ENCODE data around the gene CPNE8.

The CPNE8 gene

DNA sequence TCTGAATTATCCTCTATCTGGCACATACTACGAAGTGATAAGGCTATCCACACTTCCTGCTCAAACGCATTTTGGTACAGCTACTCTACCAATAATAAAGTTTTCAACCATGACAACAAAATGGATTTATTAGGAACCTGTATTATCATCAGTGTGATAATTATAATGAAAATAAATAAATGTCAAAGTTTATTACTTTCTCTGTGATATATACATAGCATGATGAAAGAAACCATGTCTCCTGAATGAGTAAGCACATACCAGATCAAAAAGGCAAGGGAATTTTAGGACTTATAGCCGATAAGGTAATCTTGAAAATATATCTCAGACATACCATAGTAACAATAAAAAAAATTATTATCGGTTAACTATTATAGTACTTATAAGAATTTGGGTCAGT, 61.1 kb downstream of the CPNE8 start:
- Histone ChIP-seq H3K27me3 (replicated peaks) (no peaks in the 10 kb centered on the region), H3K36me3 (replicated peaks) (no peaks in the 10 kb centered on the region), H3K4me3 (ENCODE audit: low read depth, low read length) (no peak overlapping the region), H3K27ac (no peak overlapping the region)
- TF ChIP-seq, protein P1, sequence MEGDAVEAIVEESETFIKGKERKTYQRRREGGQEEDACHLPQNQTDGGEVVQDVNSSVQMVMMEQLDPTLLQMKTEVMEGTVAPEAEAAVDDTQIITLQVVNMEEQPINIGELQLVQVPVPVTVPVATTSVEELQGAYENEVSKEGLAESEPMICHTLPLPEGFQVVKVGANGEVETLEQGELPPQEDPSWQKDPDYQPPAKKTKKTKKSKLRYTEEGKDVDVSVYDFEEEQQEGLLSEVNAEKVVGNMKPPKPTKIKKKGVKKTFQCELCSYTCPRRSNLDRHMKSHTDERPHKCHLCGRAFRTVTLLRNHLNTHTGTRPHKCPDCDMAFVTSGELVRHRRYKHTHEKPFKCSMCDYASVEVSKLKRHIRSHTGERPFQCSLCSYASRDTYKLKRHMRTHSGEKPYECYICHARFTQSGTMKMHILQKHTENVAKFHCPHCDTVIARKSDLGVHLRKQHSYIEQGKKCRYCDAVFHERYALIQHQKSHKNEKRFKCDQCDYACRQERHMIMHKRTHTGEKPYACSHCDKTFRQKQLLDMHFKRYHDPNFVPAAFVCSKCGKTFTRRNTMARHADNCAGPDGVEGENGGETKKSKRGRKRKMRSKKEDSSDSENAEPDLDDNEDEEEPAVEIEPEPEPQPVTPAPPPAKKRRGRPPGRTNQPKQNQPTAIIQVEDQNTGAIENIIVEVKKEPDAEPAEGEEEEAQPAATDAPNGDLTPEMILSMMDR (IDR thresholded peaks at IDR 0.05; ENCODE audit: low read depth, low read length, missing control alignments) = no peak
- in situ Hi-C loops (cut with HindIII; ENCODE audit: low pct_ligation_motif_present, low sequenced_read_pairs) = no loop called here
- no peak for DNase-seq

DNA sequence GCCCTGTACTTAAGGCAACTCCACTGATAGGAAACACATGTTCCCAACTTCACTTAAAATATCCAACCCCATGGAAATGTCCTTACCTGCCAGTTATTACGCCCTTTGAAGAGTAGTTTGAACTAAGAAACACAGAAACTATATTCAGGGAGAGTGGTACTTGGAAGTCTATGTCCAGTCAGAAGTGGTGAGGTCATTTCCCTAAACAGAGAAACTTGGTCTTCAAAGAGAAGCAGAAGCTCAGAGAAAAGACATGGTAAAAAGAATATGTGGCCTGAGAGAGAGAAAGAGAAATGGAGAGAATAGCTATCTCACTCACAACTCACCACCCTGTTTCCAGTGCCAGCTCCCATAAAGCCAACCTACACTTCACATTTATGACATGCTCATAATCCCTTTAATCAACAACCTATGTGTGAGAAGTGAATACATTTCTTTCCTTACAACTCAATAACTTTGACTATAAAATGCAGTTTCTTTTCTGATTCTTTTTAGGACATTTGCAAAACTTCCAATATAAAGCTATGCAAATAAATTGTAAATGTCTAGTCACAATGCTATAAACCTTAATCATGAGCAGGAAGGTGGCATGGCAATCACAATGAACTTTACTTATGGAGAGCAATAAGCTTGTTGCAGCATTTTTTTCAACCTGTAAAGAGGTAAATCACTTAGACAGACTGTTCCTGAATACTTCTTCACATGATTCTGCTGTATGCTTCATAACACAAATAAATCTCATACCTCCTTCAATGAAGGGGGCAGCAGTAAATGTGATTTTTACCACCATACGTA, 67.1 kb downstream of the CPNE8 start:
- TF ChIP-seq, protein P1 (IDR thresholded peaks at IDR 0.05; ENCODE audit: low read depth, low read length, missing control alignments) = no peak
- Histone ChIP-seq H3K4me3 (ENCODE audit: low read depth, low read length) (no peak overlapping the region), H3K27ac (no peak overlapping the region), H3K36me3 (replicated peaks) (no peaks in the 10 kb centered on the region), H3K27me3 (replicated peaks) (no peaks in the 10 kb centered on the region)
- no peak for DNase-seq
- in situ Hi-C loops (cut with HindIII; ENCODE audit: low pct_ligation_motif_present, low sequenced_read_pairs) = no loop called here

GRCh38 chr12:38831715-38832114, 73.7 kb downstream of the CPNE8 start:
- in situ Hi-C loops (cut with HindIII; ENCODE audit: low pct_ligation_motif_present, low sequenced_read_pairs) = no loop called here
- TF ChIP-seq, protein P1 (IDR thresholded peaks at IDR 0.05; ENCODE audit: low read depth, low read length, missing control alignments) = no peak
- Histone ChIP-seq H3K27ac (no peak overlapping the region), H3K36me3 (replicated peaks) (no peaks in the 10 kb centered on the region), H3K27me3 (replicated peaks) (no peaks in the 10 kb centered on the region), H3K4me3 (ENCODE audit: low read depth, low read length) (no peak overlapping the region)
- no peak for DNase-seq

DNA sequence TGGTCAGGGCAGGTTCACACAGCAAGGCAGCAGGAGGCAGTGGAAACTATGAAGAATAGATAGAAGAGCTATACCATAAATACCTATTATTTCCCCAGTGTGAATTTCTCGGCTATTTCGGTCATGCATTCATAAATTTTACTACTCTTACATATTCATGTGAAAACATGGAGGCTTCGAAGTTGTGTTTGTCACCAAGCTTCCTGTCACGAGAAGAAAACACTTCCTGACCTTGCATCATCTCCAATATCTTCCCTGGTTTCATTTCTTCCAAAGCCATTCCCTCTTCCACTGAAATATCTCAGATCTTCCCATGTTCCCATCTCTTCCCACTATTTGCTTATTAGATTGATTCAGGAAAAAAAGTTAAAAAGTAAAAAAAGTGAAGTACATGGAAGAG, 80.4 kb downstream of the CPNE8 start:
- H3K27ac ChIP-seq = no peak overlapping the region
- TF ChIP-seq, protein P1 (IDR thresholded peaks at IDR 0.05; ENCODE audit: low read depth, low read length, missing control alignments) = no peak
- in situ Hi-C loops (cut with HindIII; ENCODE audit: low pct_ligation_motif_present, low sequenced_read_pairs) = no loop called here
- H3K36me3 ChIP-seq (replicated peaks) = no peaks in the 10 kb centered on the region
- H3K27me3 ChIP-seq (replicated peaks) = no peaks in the 10 kb centered on the region
- no peak overlapping the region for H3K4me3 ChIP-seq (ENCODE audit: low read depth, low read length)
- DNase-seq = no peak

GRCh38 chr12:38823738-38824137, 81.7 kb downstream of the CPNE8 start:
- TF ChIP-seq, protein P1 (IDR thresholded peaks at IDR 0.05; ENCODE audit: low read depth, low read length, missing control alignments) = no peak
- H3K36me3 ChIP-seq (replicated peaks) = no peaks in the 10 kb centered on the region
- no peak for DNase-seq
- in situ Hi-C loops (cut with HindIII; ENCODE audit: low pct_ligation_motif_present, low sequenced_read_pairs) = no loop called here
- H3K4me3 ChIP-seq (ENCODE audit: low read depth, low read length) = no peak overlapping the region
- H3K27ac ChIP-seq = no peak overlapping the region
- no peaks in the 10 kb centered on the region for H3K27me3 ChIP-seq (replicated peaks)

DNA sequence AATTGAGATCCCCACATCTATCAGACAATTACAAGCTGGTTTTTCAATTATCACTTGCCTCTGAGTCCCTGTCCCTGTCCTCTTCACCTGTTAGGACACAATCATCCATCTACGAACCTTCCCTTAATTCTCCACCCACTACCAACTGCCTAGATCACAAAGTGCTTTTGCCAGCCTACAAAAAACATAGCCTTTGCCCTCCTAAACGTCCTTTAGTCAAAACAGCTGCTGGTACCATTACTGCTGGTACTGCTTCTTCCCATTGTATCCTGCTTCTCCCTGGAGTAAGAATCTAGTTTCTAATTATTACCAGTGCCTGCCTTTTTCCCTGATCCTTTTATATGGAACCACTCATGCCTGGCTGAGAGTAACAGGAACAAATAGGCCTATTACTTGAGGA, 82.1 kb downstream of the CPNE8 start:
- in situ Hi-C loops (cut with HindIII; ENCODE audit: low pct_ligation_motif_present, low sequenced_read_pairs) = no loop called here
- H3K27ac ChIP-seq = no peak overlapping the region
- H3K27me3 ChIP-seq (replicated peaks) = no peaks in the 10 kb centered on the region
- no peak overlapping the region for H3K4me3 ChIP-seq (ENCODE audit: low read depth, low read length)
- TF ChIP-seq, protein P1 (IDR thresholded peaks at IDR 0.05; ENCODE audit: low read depth, low read length, missing control alignments) = no peak
- no peak for DNase-seq
- no peaks in the 10 kb centered on the region for H3K36me3 ChIP-seq (replicated peaks)

Measured in brain microvascular endothelial cell (primary cell).